ENCODE measurements around the gene OR9Q1. TPM values are rescaled to one million over a fixed set of nuclear protein-coding genes. Genes with fewer than 3 reads are reported as not detected.
"Not testable (repeated sequence)": the region's sequence is repeated elsewhere in the genome, so short reads cannot be mapped to it uniquely, and the experiment has no call there.

OR9Q1 gene
- total RNA-seq, 1 donor from 2014 or later, result not detected

DNA sequence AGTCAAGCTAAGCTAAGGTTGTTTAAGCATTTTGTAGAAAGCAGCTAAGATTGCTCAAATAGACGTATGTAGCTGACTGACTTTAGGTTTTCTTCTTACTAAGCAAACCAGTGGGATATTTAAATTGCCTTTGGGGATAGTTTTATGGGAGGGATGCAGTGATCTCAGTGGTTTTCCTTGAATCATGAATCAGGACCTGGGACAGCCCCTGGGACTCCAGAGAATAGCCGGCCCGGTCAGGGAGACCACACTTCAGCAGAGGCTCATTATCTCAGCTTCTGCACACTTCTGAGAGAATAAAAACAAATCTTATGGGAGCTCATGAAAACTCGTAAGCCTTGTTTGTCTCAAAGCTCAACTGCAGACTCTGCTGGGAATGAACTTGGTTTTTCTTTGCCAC, 101.8 kb downstream of the OR9Q1 start, which contains the start of gene OR9I1:
OR9I1 (minus strand) TSS at position 62 of the 400 bp plus-strand sequence. CDS start 6,086 bp downstream, outside the sequence.
- no peak for DNase-seq (ENCODE audit: low spot score)
- ATAC-seq, result no peak

DNA sequence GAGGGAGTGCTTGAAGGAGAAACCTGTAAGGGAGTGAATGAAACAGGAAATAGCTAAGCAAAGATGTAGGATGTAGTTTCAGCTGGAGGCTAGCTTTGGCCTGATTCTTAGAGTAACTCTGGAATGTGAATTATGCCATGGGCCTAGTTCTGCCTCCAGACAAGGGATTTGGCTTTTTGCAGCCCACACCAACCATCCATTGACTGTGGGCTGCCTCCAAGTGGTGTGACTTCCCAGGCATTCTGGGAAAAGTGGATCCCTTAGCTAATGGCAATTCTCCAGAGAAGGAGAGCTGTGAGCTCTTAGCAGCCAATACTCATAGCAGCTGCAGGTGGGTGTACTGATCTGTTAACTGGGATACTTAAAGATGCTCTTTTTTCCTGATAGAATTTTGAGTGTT, 103.7 kb downstream of the OR9Q1 start:
- DNase-seq (ENCODE audit: low spot score) (no peak), ATAC-seq (no peak)

DNA sequence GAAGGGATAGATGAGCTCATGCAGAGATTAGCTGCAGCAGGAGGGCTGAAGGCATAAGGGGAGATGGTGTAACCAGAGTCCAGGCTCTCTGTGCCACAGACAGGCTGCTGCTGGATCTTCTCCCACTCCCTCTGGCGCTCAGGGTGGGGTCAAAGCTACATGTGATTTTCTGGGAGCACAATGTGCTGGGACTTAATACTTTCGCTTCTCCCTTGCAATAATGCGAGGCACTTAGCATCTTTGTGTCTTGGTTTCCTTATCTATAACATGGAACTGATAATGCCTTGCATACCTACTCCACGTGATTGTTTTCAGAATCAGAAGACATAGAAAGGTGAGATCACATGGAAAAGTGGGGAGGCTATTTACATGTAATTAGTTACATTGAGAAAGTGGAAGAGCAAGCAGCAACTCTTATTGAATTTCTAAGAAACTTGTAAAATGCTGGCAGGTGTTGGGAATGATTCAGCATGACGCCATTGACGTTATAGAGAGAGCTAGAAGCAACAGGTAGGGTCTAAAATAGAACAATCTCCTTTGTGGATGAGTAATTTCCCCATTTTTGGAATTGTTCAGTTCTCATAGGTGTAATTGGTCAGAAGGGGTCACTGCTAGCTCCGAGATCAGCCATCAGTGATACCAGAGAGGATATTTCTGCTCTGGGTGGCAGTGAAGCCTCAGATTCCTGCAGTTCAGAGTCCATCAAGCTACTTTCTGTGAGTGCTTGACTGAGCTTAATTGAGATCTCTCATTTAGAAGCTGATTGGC, 109.8 kb downstream of the OR9Q1 start:
- ATAC-seq (no peak), DNase-seq (ENCODE audit: low spot score) (no peak)

DNA sequence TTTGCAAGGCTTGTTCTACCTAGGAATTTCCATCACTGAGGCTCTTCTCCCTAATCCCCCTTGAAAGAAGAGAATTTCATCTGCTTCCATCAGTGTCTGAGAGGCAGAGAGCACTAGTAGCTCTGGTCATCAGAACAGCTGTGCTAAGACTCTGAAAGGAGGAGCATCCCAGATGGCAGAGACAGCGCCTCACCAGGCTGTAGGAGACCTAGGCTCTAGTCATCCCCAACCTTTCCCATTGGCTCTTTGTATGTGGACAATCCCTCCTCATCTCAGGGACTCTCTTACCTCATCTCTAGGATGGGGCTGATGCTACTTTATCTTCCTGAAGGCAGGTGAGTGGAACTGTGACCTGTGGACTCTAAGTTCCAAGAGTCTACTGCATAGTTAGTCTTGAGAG, 110.5 kb downstream of the OR9Q1 start:
- DNase-seq (ENCODE audit: low spot score), result no peak
- ATAC-seq, result no peak

- no peak for ATAC-seq
- DNase-seq (ENCODE audit: low spot score), result no peak
Measured at GRCh38 chr11:58135171-58135570, 111.5 kb downstream of the OR9Q1 start.

GRCh38 chr11:58142761-58143160, 119.1 kb downstream of the OR9Q1 start:
- ATAC-seq (no peak), DNase-seq (ENCODE audit: low spot score) (no peak)

GRCh38 chr11:58152781-58153180, 129.1 kb downstream of the OR9Q1 start:
- ATAC-seq, result no peak
- DNase-seq (ENCODE audit: low spot score), result no peak

DNA sequence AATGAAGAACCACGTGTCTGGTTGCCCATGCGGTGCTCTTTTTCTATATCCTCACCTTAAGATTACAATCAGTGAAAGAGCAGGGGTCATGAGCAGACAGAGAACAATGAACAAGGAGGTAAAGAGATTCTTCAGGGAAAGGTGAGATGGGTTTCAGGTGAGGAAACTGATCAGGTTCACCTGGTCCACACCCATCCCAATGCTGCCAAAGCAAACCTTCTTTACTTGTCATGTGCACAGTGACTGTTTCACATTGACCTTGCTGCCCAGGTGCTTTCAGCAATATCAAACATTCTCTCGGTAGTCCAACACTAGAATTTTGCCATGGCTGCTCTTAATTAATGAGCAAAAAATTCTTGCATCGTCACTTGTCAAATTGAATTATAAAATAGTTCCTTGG, 140.7 kb downstream of the OR9Q1 start:
- ATAC-seq (no peak), DNase-seq (ENCODE audit: low spot score) (no peak)

- DNase-seq (ENCODE audit: low spot score) (no peak), ATAC-seq (no peak)
Measured at GRCh38 chr11:58164990-58165389, 141.3 kb downstream of the OR9Q1 start.

DNA sequence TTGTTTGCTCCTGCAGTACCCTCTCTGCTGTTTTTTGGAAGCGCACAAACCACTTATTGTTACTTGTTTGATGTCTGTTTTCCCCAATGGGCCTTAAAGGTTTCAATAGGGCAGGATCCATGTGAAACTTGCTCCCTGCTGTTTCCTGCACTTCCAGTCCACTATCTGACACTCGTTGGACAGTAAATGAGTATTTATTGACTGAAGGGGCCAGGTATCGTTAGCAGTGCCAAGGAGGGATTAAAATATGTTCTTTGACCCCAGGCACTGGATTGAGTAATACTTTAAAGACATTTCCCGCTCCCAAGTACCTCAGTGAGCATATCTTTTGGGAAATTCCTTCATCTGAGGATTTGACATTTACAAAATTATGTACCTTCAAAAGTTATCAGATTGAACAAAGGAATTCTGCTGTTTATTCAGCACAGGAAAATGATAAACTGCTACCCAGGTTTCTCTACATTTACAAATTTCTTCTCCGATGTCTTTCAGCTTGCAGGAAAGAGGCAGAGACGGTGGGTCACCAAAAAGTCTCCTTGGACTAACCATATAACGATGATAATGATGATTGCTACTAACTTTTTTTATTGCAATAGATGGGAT, 141.9 kb downstream of the OR9Q1 start:
- no peak for ATAC-seq
- no peak for DNase-seq (ENCODE audit: low spot score)

DNA sequence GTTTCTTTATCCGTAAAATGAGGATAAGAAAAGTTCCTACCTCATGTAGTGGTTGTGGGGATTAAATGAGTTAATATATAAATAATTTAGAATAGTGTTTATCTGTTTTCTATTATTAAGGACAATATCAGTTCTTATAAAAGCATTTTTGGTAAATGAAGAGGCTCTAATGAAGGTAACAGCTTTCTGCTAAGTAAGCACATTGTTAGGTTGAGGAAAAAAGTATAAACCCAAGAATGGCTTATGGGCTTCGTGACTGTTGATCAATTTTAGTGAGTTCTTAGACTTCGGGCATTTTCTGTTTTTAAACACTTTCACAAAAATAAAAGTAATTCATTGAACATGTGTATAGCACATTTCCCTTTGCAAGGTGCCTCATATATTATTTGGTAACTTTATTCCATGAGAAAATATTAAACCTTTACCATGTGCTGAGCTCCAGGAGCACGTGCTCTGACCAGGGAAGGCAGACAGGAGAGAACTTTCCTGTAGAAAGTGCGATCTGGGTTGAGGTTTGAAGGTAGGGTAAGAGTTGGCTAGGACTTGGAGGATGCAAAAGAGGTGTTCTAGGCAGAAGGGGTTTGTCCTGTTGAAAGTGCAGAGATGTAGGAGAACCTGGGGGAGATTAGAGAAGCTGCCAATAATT, 153.9 kb downstream of the OR9Q1 start:
- DNase-seq (ENCODE audit: low spot score) (no peak), ATAC-seq (no peak)

- no peak for DNase-seq (ENCODE audit: low spot score)
- no peak for ATAC-seq
Measured at GRCh38 chr11:58178444-58178843, 154.8 kb downstream of the OR9Q1 start.

- DNase-seq (ENCODE audit: low spot score) (no peak), ATAC-seq (no peak)
Measured at GRCh38 chr11:58179648-58180047, 156.0 kb downstream of the OR9Q1 start.

GRCh38 chr11:58186938-58187337, 163.3 kb downstream of the OR9Q1 start:
- no peak for ATAC-seq

DNA sequence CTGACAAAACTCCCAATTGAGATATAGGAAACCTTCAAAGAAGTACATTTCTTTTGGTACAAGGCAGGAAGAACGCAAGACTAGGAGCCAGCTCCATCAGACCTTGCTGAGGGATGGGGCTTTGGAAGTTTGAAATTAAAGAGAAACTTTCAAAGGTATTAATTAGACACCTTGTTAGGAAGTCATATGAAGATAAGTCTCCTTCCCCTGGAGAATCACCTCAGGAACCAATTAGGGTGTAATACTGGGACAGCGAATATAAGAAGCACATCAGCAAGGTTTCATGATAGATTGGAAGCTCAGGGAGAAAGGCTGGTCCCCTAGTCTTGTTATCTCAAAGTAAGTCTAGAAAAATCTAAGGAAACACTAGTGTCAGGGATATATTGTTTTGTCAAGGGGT, 165.1 kb downstream of the OR9Q1 start, which contains the start of gene OR9Q2:
OR9Q2 (plus strand) TSS at position 301 of the 400 bp plus-strand sequence. CDS start 1,421 bp downstream, outside the sequence.
- no peak for DNase-seq (ENCODE audit: low spot score)
- no peak for ATAC-seq

More at GRCh38 chr11:58186938-58187337, 163.3 kb downstream of the OR9Q1 start:
- DNase-seq (ENCODE audit: low spot score), result no peak

DNA sequence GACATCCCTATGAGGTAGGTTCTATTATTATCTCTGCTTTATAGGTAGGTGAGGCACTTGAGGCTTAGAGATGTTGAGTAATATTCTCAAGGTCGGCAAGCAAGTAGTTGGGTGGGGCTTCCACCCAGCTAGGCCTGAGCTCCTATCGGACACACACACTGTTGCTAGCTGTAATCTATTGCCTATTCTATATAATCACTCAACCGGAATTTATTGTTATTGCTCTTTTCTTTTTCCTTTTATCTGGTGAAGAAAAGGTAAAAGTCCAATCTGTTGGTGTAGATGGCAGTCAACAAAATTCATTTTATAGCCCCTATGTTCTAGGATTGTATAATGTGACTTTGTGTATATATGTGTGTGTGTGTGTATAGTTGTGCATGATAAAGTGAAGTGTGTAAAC, 168.5 kb downstream of the OR9Q1 start:
- DNase-seq (ENCODE audit: low spot score), result no peak
- no peak for ATAC-seq

DNA sequence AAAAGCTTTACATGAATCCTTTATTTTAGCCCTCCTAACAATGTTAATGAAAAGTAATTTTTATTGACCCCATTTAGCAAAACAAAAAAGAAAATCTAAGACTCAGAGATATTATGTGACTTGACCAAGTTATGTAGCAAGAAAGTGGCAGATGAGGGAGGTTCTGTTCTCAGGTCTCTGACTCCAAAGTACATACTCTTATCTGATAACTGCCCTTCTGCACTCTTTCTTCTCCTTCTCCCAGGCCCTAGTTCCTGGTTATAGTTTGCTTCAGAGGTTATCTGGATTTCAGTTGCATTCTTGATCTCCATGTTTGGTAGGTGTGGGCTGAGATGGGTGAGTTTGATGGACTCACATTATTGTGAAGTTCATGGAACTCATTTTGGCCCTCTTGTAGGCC, 169.7 kb downstream of the OR9Q1 start:
- DNase-seq (ENCODE audit: low spot score), result no peak
- no peak for ATAC-seq

GRCh38 chr11:58195939-58196338, 172.3 kb downstream of the OR9Q1 start:
- ATAC-seq, result no peak
- no peak for DNase-seq (ENCODE audit: low spot score)

GRCh38 chr11:58199271-58199670, 175.6 kb downstream of the OR9Q1 start:
- ATAC-seq, result no peak
- no peak for DNase-seq (ENCODE audit: low spot score)

- no peak for DNase-seq (ENCODE audit: low spot score)
- no peak for ATAC-seq
Measured at GRCh38 chr11:58204042-58204441, 180.4 kb downstream of the OR9Q1 start, which contains the start of gene OR1S2. Gene OR1S2 (minus strand): TSS chr11:58204142. CDS start chr11:58204142, 0 bp downstream.

- not testable (repeated sequence) for DNase-seq (ENCODE audit: low spot score); ATAC-seq
Measured at GRCh38 chr11:58212420-58212819, 188.7 kb downstream of the OR9Q1 start, which contains the start of gene OR1S1. Gene OR1S1 (plus strand): TSS chr11:58212720.

- ATAC-seq (no peak), DNase-seq (ENCODE audit: low spot score) (no peak)
Measured at GRCh38 chr11:58216476-58216875, 192.8 kb downstream of the OR9Q1 start.
